ENCODE data around the gene DDX21.
A peak's percentile ranks its signal among the peaks of the same experiment; 100 is the strongest.
"Not testable (repeated sequence)": the region's sequence is repeated elsewhere in the genome, so short reads cannot be mapped to it uniquely, and the experiment has no call there.

DDX21 gene

GRCh38 chr10:68938884-68939283 is 17.1 kb upstream of the DDX21 start:
- TF ChIP-seq, protein P1, sequence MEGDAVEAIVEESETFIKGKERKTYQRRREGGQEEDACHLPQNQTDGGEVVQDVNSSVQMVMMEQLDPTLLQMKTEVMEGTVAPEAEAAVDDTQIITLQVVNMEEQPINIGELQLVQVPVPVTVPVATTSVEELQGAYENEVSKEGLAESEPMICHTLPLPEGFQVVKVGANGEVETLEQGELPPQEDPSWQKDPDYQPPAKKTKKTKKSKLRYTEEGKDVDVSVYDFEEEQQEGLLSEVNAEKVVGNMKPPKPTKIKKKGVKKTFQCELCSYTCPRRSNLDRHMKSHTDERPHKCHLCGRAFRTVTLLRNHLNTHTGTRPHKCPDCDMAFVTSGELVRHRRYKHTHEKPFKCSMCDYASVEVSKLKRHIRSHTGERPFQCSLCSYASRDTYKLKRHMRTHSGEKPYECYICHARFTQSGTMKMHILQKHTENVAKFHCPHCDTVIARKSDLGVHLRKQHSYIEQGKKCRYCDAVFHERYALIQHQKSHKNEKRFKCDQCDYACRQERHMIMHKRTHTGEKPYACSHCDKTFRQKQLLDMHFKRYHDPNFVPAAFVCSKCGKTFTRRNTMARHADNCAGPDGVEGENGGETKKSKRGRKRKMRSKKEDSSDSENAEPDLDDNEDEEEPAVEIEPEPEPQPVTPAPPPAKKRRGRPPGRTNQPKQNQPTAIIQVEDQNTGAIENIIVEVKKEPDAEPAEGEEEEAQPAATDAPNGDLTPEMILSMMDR (IDR thresholded peaks at IDR 0.05; ENCODE audit: control insufficient read depth, extremely low read depth, insufficient read depth) = no peak
- no peak overlapping the region for H3K4me3 ChIP-seq (ENCODE audit: low read depth, low read length)
- DNase-seq (ENCODE audit: low read depth) = no peak

DNA sequence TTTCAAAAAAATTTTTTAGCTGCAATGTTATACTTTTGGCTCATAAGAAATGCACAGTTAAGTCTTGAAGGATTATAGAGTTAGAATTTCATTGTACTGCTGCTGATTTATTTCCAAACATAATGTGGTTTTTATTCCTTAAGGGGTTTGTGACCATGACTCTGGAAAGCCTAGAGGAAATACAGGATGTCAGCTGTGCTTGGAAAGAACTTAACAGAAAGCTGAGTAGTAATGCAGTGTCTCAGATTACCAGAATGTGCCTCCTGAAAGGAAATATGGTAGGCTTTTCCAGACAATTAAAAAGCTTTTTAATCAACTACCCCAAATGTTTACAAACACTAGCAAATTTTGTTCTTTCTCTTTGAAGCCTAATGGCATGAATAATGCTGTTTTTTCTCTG is 15.1 kb upstream of the DDX21 start:
- not testable (repeated sequence) for DNase-seq (ENCODE audit: low read depth); H3K4me3 ChIP-seq (ENCODE audit: low read depth, low read length)

DNA sequence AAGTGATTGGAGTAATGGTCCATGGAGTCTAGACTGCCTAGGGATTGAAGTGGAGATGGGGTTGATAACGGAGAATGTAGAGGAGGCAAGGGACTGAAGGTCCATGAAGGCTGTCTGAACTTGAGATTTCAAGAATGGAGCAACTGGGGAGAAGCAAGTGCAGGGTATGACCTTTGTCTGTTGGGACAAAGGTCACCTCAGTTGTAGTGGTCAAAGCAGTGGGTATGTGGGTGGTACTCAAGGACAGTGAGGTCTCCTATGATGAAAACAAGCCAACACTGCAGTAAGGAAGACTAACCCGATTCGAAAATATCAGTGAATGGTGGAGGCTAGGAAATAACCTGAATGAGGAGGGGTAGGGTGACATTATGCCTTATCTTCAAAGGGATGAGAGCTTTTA is 5.4 kb upstream of the DDX21 start:
- TF ChIP-seq, protein P1 (IDR thresholded peaks at IDR 0.05; ENCODE audit: control insufficient read depth, extremely low read depth, insufficient read depth) = no peak
- DNase-seq (ENCODE audit: low read depth) = no peak
- H3K4me3 ChIP-seq (ENCODE audit: low read depth, low read length) = no peak overlapping the region

DNA sequence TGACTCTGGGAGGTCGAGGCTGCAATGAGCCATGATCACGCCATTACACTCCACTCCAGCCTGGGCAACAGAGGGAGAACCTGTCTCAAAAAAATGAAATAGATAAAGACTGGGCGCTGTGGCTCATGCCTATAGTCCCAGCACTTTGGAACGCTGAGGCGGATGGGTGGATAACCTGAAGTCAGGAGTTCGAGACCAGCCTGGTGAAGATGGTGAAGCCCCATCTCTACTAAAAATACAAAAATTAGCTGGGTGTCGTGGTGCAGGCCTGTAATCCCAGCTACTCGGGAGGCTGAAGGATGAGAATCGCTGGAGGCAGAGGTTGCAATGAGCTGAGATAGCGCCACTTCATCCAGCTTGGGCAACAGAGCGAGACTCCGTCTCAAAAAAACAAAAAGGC is 1.1 kb upstream of the DDX21 start:
- TF ChIP-seq, protein P1 (IDR thresholded peaks at IDR 0.05; ENCODE audit: control insufficient read depth, extremely low read depth, insufficient read depth) = no peak
- DNase-seq (ENCODE audit: low read depth) = no peak
- peak overlapping the region; percentile 98 for H3K4me3 ChIP-seq (ENCODE audit: low read depth, low read length)

DNA sequence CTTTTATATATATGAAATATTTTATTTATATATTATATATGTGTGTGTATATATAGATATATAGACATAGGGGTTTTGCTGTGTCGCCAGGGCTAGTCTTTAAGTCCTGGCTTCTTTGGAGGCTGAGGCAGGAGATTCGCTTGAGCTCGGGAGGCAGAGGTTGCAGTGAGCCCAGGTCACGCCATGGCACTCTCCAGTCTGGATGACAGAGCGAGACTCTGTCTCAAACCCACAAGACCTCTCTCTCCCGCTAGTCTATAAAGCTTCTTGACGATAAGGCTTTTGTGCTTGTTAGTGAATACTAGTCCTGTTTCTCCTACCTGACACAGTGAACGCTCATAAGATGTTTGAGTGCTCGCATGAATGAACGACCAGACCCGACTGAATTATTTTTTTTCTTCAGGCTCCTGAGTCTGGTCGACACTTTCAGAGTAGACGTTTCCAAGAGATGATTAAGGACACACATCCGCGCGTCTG is 577 bp upstream of the DDX21 start:
- no peak for DNase-seq (ENCODE audit: low read depth)
- TF ChIP-seq, protein P1 (IDR thresholded peaks at IDR 0.05; ENCODE audit: control insufficient read depth, extremely low read depth, insufficient read depth) = no peak
- peak overlapping the region; percentile 98 for H3K4me3 ChIP-seq (ENCODE audit: low read depth, low read length)

DNA sequence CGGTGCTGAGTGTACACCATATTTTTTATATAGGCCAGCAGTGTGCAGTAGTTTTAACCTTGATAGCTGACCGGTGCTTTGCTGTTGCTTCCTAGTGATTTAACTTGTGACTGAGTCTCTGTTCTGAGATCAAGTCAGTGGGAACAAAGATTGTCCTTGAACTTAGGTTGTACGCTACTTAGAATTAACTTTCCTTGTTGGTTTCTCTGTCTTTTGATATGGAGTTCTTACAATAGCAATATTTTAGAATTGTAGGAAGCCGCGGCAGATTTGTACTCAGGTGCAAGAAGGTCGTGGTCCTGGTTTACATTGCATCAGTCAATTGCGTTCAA is 1.3 kb downstream of the DDX21 start:
- DNase-seq (ENCODE audit: low read depth) = no peak
- TF ChIP-seq, protein P1 (IDR thresholded peaks at IDR 0.05; ENCODE audit: control insufficient read depth, extremely low read depth, insufficient read depth) = no peak
- peak overlapping the region; percentile 98 for H3K4me3 ChIP-seq (ENCODE audit: low read depth, low read length)

GRCh38 chr10:68957654-68958053 is 1.7 kb downstream of the DDX21 start:
- peak; percentile 39 for DNase-seq (ENCODE audit: low read depth)
- H3K4me3 ChIP-seq (ENCODE audit: low read depth, low read length) = peak overlapping the region; percentile 98
- TF ChIP-seq, protein P1 (IDR thresholded peaks at IDR 0.05; ENCODE audit: control insufficient read depth, extremely low read depth, insufficient read depth) = no peak
